HG03064 (cell line): ENCODE data around the gene CDHR5.

Experiments used
- ATAC-seq: cut with Tn5 transposase; IDR thresholded peaks from one replicate; pipeline ENCODE4 v1.9.1; 2021; ENCODE audit warnings: low read depth; ENCODE audit not compliant: unreplicated experiment

Gene CDHR5

DNA sequence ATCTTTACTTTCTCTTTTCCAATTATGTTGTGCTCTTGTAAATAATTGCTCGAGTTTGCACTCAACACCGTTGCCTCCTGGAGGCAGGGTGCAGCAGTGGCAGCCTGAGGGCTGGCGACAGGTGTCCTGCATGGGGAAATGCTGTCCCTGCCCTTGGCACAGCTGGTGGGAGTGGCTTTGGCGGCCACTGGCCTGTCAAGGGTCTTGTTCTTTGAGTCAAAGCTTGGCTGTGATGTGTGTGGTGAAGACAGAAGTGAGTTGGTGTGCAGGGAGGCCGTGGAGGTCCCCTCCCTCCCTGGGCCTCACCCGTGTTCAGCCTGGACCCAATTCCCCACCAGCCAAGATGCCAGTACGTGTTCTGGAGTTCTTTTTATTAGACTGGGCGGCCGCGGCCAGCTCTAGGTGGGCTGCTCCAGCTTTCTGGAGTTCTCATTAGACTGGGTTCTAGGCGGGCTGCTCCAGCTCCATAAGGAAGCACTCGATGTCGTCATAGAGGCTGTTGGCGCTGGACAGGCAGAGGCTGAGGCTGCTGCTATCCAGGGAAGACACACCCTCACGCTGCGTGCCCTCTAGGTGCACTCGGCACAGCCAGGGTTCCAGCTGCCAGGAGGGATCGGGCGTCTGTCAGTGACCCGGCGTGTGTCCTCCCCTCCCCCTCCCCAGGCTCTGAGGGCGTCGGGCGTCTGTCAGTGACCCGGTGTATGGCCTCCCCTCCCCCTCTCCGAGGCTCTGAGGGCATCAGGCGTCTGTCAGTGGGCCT lies 12.4 kb downstream of the CDHR5 start:
- no peak for ATAC-seq

DNA sequence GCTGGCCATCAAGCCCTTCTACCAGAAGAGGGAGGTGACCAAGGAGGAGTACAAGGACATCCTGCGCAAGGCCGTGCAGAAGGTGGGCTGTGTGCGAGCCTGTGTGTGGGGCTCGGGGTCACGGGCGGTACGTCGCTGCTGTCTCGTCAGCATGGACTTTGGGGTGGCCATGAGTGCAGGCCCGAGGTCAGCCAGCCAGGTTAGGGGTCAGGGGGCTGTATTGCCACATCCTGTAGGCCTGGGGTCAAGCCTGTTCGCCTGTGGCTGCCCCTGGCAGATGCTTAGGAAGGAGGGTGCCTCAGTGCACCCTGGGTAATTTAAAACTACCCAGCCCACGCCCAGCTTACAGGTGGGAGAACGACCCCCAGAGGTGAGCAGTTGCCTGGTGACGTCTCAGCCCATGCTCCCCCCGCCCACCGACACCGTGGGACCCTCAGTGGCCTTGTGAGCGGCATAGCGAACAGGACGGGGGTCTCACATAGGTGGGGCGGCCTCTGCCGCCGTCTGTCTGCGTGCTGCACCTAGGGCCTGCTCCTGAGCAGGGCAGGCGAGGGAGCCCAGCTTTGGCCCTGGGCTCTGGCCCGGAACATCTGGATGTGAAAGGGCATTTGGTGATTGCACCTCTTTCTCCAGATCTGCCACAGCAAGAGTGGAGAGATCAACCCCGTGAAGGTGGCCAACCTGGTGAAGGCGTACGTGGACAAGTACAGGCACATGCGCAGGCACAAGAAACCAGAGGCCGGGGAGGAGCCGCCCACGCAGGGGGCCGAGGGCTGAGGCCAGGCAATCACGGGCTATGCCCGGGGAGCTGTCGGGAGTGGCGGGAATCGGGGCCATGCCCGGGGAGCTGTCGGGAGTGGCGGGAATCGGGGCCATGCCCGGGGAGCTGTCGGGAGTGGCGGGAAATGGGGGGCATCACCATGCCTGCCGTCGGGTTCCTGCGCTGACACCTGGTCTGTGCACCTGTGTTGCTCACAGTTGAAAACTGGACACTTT lies 13.5 kb downstream of the CDHR5 start:
- no peak for ATAC-seq

DNA sequence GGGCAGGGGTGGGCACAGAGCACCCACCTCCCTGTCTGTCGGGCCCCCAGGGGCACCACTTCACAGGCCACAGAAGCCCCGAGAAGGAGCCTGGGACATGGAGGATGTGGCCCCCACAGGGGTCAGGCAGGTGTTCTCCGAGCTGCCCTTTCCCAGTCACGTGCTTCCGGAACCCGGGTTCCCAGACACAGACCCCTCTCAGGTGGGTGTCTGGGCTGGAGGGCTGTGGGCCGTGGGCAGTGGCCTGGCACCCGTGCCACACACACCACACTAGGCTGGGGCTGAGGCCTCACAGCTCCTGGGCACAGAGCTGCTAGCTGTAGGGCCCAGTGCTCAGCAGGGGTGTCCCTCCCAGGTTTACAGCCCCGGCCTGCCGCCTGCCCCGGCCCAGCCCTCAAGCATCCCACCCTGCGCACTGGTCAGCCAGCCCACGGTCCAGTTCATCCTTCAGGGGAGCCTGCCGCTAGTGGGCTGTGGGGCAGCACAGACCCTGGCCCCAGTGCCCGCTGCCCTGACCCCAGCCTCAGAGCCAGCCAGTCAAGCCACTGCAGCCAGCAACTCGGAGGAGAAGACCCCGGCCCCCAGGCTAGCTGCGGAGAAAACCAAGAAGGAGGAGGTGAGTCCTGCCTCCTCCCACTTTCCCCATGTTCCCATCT lies 14.5 kb downstream of the CDHR5 start:
- ATAC-seq = no peak

DNA sequence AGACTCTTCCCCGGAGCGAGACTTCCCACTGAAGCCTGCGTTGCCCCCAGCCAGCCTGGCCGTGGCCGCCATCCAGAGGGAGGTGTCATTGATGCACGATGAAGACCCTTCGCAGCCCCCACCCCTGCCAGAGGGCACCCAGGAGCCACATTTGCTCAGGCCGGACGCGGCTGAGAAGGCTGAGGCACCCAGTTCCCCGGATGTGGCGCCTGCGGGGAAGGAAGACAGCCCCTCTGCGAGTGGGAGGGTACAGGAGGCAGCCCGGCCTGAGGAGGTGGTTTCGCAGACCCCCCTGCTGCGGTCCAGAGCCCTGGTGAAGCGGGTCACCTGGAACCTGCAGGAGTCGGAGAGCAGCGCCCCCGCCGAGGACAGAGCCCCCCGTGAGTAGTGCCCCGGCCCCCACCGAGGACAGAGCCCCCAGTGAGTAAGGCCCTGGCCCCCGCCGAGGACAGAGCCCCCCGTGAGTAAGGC lies 15.4 kb downstream of the CDHR5 start:
- no peak for ATAC-seq

DNA sequence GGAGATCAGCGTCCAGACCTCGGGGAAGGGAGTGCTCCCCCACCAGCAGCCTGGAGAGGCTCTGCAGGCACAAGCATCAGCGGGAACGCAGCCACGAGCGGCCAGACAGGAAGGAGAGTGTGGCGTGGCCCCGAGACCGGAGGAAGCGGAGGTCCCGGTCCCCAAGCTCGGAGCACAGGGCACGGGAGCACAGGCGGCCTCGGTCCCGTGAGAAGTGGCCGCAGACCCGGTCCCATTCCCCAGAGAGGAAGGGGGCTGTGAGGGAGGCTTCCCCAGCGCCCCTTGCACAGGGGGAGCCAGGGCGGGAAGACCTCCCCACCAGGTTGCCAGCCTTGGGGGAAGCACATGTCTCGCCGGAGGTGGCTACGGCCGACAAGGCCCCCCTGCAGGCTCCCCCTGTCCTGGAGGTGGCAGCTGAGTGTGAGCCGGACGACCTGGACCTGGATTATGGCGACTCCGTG lies 15.9 kb downstream of the CDHR5 start:
- no peak for ATAC-seq

DNA sequence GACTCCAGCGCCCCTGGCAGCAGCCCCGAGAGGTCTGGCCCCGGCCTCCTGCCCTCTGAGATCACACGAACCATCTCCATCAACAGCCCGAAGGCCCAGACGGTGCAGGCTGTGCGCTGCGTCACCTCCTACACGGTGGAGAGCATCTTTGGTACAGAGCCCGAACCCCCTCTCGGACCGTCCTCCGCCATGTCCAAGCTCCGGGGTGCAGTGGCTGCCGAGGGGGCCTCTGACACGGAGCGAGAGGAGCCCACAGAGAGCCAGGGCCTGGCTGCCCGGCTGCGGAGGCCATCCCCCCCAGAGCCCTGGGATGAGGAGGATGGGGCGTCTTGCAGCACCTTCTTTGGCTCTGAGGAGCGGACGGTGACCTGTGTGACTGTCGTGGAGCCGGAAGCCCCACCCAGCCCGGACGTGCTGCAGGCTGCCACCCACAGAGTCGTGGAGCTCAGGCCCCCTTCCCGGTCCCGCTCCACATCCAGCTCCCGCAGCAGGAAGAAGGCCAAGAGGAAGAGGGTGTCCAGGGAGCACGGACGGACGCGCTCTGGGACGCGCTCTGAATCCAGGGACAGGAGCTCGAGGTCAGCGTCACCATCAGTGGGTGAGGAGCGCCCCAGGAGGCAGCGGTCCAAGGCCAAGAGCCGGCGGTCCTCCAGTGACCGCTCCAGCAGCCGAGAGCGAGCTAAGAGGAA lies 16.6 kb downstream of the CDHR5 start:
- ATAC-seq = no peak

DNA sequence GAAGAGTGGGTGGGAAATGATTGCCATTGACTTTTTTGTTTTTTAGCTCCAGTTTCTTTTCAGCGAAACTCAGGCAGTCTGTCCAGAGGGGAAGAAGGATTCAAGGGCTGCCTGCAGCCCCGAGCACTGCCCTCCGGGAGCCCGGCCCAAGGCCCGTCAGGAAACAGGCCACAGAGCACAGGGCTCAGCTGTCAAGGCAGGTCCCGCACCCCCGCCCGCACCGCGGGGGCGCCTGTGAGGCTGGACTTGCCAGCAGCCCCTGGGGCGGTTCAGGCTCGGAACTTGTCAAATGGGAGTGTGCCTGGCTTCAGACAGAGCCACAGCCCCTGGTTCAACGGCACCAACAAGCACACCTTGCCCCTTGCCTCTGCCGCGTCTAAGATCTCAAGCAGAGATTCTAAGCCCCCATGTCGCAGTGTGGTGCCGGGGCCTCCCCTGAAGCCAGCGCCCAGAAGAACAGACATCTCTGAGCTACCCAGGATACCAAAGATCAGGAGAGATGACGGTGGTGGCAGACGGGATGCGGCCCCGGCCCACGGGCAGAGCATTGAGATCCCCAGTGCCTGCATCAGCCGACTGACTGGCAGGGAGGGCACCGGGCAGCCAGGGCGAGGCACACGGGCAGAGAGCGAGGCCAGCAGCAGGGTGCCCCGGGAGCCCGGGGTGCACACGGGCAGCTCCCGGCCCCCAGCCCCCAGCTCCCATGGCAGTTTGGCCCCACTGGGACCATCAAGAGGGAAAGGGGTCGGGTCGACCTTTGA lies 17.6 kb downstream of the CDHR5 start:
- no peak for ATAC-seq

DNA sequence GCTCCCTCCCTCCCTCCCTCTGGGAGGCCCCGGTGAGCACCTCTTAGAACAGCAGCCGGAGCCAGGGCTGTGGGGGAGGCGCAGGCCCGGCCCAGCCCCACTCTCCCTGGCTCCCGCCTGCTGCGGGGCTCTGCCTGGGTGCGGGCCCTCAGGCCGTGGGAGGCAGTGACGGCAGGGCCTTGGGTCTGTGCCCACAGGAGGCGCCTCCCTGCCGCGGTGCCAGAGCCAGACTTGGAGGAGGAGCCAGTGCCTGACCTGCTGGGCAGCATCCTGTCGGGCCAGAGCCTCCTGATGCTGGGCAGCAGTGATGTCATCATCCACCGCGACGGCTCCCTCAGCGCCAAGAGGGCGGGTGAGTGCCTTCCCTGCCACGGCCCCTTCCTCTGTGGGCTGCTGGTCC lies 18.5 kb downstream of the CDHR5 start:
- no peak for ATAC-seq

DNA sequence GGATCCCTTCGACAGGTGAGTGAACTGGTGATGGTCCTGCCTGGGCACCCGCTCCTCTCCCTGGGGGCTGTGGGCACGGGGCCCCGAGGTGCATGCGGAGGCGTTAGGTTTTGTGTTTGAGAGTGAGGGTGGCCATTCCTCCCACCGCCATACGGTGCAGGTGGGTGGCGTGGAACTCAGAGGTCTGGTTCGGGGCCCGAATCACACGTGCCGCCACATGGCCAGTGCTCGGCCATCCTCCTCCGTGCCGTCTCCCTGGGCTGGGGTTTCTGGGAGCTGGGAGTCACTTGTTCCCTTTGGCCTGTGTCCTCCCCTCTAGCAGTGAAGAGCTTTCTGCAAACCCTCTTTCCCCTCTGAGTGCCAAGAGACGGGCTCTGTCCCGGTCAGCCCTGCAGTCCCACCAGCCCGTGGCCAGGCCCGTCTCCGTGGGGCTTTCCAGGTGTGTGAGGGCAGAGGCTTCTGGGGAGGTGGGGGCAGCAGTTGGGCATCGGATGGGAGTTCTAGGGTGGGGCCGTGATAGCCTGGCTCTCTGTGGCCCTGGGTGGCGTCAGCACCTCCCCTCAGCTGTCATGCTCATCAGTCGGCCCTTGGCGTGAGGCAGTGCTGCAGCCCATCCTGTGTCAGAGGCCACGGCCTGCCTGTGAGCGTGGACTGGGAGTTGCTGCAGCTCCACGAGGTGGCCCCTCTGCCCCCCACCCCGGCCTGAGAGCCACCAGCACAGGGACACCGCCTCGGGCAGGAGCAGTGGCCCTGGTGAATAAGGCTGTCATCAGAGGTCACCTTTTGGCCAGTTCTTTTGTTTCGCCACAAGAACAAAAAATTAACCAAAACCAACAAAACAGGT lies 19.2 kb downstream of the CDHR5 start:
- ATAC-seq = no peak

DNA sequence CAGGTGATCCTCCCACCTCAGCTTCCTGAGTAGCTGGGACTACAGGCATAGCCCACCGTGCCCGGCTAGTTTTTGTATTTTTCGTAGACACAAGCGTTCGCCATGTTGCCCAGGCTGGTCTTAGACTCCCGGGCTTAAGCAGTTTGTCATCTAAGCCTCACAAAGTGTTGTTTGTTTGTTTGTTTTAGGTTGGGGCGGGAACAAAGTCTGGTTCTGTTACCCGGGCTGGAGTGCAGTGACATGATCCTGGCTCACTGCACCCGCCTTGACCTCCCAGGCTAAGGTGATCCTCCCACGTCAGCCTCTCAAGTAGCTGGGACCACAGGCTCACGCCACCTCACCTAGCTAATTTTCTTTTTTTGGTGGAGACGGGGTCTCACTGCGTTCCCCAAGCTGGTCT lies 21.6 kb downstream of the CDHR5 start:
- no peak for ATAC-seq

DNA sequence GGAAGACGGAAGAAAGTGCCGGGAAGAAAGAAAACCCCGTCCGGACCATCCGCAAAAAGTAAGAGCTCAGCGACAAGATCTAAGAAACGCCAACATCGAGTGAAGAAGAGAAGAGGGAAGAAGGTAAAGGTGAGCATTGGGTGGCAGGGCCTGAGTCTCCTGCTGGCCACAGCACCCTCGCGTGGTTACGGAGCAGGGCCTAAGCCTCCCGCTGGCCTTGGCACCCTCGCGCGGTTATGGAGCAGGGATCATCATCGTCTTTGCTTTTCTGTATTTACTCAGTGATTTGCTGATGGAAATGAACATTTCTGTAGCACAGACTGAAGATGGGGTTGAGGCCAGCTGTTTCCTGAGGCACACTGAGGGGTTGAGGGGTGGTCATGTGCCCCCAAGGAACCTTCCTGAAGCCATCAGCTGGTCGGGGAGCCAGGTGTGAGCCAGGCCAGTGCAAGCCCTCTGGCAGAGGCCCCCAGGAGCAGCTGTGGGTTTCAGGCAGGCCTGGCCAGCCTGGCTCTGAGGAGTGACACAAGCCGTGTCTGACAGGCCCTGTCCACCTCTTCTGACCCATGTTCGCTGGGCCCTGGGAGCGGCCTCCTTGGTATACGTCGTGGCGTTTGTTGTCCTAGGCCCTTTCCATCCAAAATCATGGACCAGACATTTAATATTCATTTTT lies 23.0 kb downstream of the CDHR5 start:
- ATAC-seq = no peak

DNA sequence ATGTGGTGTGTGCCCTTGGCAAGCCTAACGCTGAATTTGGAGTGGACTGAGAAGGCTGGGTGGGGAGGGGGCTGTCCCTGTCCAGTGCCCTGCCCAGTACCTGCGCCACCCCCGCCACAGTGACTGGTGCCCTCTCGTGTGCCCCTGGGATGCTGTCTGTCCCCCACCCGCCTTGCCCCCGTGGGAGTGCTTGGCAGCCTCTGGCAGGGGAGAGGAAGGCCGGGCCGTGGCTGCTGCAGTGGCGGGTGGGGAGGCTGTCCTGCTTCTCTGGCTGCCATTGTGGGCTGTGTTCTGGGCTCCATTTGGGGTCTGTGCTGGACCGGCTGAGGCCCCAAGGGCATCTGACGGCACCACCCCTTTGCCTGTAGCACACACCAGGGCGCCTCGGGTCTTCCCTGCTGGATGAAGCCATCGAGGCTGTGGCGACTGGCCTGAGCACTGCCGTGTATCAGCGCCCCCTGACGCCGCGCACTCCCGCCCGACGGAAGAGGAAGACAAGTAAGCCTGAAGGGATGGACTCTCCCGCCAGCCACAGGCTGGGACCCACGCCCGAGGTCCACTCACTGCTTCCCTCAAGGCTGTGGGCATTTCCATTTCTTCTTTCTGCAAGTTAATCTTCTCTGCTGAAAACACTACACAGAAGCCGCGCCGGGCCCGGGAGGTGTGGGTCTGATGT lies 26.6 kb downstream of the CDHR5 start:
- no peak for ATAC-seq

DNA sequence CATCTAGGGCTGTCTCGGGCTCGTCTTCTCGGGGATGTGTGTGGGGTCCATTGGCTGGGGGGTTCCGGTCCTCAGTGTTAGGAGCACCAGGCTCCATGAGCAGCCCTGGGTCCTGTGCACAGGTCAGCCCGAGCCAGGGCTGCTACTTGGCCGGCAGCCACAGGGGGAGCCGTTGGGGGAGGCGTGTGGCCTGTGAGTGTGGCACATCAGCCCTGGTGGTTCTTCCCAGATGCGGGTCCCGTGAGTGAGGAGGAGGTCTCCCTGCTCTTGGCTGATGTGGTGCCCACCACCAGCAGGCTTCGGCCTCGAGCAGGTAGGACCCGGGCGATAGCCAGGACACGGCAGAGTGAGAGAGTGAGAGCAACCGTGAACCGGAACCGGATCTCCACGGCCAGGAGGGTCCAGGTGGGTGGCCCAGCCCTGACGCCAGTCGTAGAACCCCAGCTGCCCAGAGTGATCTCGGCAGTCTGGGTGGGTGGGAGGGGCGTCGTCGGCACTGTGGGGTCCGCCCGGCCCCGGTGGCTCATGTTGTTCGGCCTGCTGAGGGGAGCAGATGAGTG lies 27.5 kb downstream of the CDHR5 start:
- ATAC-seq = no peak

DNA sequence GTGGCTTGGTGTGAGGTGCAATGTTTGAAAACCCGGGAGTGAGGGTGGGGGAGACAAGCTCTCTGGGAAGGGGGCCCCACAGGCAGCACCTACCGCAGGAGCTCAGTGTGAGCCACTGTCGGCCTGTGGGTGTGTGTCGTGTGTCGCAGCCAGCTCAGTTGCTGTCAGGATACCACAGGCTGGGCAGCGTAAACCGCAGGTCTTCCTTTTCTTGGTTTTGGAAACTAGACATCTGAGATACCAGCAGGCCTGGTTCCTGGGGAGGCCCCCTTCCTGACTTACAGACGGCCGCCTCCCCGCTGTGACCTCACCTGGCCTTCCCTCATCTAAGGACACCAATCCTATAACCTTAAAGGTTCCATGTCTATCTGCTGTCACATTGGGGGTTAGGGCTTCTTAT lies 28.4 kb downstream of the CDHR5 start:
- ATAC-seq = no peak

DNA sequence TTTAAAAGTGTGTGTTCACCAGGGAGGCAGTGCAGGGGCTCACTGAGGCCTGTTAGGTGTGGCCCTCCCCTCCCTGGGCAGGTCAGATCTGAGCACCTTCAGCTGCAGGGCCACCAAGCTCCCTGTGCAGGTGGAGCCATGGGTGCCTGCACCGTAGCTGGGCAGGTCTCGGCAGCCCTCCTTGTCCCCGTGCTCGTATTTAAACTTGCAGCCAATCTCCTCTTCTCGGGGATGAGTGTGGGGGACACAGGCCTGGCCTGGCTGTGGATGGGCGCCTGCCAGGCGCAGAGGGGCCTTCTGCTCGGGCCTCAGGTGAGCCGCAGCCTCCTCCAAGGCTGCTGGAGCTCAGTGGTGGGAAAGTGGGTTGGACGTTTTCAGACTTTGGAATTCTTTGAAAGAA lies 29.4 kb downstream of the CDHR5 start:
- no peak for ATAC-seq

DNA sequence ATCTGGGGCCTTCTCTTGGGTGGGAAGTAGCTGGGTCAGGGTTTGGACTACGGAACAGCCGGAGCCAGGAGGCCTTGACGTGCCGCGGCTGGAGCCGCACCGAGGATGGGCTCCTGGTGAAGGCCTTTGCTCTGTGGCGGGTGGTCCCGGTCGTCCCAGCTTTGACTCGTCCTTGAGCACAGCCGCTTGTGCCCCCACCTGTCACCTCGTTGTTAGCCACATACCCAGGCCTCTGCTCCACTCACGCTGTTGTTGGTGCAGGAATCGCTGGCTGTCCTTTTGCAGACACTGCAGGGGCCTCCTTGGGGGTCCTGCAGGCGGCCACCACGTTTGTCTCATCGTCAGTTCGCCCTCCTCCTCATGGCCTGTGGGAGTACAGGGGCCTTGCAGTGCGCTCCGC lies 31.4 kb downstream of the CDHR5 start:
- ATAC-seq = no peak

DNA sequence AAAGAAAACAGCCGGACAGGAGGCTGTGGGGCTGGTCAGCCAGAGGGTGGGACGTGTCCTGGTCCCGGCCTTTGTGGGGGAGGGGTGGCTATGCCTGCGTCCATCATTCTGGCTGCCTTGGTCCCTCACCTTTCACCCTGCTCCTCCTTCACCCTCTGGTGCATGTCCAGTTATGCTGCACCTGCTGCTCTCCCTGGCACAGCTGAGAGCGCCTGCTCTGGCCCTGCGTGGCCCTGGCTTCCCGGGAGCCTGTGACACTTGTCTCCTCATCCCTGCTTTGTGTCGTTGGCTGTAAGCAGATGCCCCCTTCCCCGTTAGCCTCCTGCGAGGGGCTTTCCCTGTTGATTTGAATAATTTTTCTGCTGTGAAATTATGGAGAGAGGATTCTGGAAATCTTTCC lies 31.8 kb downstream of the CDHR5 start:
- ATAC-seq = no peak
